Frontal cortex (tissue), 4 donors: ENCODE data around the gene ITGAX. TPM values are rescaled to one million over a fixed set of nuclear protein-coding genes. Genes with fewer than 3 reads are reported as not detected.
A peak's percentile ranks its signal among the peaks of the same experiment; 100 is the strongest.
"Not testable (repeated sequence)": the region's sequence is repeated elsewhere in the genome, so short reads cannot be mapped to it uniquely, and the experiment has no call there.

Experiments used
- DNase-seq, 2 donors: peaks; one replicate each; pipeline ENCODE4 v3.0.0; 2012; ENCODE audit warnings: low spot score in 2 of 2
- FAIRE-seq: peaks from 2 replicates; lab custom pipeline; 2012; peaks lifted over from hg19 to GRCh38; lab: Jason Lieb, UNC
- total RNA-seq: library from RNA; depleted of rRNA; stranded (reverse); fragments of >200 nt; gene quantifications from one replicate; pipeline ENCODE4 v1.2.3, GENCODE V29; 2014
- donor health status: control.
- donor health status: control.
- donor health status: control.

The ITGAX gene
- total RNA-seq, 1 donor from 2014 or later: 0.41 TPM

DNA sequence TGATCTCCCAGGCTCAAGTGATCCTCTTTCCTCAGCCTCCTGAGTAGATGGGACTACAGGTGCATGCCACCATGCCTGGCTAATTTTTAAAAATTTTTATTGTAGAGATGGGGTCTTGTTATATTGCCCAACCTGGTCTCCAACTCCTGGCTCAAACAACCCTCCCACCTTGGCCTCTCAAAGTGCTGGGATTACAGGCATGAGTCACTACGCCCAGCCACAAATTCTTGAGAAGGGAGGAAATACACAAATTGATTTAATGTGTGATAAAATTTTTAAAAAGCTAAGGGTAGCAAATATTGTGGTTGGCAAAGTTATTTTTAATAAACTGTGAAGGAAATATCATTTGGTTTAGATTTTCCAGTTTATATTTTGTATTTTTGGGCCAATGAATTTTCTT, 47.7 kb downstream of the ITGAX start:
- DNase-seq (no peak), FAIRE-seq (no peak)

DNA sequence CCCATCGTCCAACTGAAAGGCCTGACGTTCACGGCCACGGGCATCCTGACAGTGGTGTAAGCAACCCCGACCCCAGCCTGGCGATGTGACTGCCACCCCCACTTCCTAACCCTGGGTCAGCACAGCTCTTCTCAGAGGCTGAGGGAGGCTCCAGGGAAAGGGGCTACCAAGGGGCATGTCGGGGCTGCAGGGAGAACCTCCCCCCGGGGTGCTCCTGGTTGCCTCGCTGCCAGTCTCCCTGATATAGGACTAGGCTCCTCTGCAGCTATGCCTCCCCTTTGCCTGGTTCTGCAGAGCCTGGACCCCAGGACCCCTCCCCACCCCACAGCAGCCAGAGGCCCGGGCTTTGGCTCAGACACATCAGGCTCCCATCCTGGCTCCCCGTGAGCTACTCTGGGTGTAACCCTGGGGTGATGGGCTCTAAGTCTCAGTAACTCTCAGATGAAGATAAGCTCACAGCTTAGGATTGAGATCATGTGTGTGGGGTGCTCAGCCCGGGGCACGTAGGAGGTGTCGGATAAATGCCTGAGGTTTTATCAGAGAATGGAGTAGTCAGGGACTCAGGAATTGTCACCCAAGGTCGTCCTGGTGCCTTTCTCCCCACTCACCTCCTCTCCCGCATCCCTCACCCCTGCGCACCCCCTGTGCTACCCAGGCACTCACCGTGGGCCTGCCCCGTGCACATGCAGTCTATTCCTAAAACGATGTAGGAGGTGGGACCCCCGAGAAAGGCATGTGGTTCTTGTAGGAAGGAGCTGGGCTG, 48.8 kb downstream of the ITGAX start:
- DNase-seq (no peak), FAIRE-seq (no peak)

DNA sequence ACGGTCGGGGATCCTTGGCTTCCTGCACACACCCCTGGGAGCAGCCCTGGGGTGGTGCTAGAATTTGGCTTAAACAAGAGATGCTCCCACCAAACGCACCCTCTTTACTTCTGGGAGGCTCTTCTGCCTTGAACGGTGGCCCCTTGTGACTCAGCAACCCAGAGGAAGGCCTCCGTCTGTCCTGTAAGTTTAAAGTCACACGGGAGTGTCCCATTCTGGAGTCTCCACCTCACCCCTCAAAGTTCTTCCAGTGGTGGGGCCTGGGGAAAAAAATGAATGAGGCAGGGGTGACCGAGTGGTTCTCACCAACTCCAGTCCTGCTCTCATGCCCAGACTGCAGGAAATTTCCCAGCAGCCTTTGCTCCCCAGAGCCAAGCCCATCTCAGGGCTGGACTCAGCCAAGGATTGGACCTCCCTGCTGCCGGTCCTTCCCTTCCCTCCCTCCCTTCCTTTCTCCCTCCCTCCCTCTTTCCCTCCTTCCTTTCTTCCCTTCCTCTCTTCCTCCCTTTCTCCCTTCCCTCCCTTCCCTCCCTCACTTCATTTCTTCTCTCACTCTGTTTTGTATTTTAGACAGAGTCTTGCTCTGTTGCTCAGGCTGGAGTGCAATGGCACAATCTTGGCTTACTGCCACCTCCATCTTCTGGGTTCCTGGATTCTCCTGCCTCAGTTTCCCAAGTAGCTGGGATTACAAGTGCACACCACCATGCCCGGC, 49.5 kb downstream of the ITGAX start:
- FAIRE-seq (no peak), DNase-seq (no peak)

DNA sequence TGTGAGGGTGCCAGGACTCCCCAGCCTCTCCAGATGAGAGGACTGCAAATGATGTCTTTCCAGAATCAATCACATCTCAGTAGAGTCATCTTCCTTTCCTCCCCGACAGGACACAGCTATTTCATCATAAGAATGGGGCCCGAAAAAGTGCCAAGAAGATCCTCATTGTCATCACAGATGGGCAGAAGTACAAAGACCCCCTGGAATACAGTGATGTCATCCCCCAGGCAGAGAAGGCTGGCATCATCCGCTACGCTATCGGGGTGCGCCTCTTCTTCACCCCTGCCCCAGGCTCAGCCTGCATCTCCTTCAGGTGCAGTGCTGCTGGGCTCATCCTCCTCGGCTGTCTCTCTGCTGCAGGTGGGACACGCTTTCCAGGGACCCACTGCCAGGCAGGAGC, 52.4 kb downstream of the ITGAX start:
- DNase-seq (no peak), FAIRE-seq (no peak)

DNA sequence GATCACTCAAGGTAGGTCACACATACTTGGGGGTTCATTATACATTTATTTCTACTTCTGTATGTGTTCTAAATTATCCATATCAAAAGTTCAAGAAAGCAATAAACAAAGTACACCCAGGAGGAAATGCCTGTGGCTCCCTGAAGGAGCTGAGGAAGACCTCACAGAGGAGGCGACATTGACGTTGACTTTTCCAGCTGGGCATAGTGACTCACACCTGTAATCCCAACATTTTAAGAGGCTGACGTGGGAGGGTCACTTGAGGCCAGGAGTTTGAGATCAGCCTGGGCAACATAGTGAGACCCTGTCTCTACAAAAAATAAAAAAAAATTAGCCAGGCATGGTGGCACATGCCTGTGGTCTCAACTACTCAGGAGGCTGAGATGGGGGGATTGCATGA, 54.5 kb downstream of the ITGAX start:
- DNase-seq: no peak
- no peak for FAIRE-seq

DNA sequence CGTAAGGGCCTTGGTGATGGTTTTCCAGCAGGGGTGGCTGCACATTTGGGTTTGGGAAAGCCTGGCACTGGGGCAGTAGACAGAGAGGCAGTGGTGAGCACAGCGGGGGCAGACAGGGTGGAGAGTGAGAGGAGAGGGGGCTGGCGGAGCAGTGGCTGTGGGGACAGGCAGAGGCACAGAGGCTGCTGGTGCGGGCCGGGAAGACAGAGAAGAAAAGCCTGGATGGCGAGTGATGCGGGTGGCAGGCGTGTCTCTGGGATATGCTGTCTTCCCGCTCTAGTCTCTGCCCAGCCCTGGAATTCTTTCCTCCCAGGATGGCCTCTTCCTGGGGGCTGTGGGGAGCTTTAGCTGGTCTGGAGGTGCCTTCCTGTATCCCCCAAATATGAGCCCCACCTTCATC, 55.1 kb downstream of the ITGAX start:
- no peak for DNase-seq

DNA sequence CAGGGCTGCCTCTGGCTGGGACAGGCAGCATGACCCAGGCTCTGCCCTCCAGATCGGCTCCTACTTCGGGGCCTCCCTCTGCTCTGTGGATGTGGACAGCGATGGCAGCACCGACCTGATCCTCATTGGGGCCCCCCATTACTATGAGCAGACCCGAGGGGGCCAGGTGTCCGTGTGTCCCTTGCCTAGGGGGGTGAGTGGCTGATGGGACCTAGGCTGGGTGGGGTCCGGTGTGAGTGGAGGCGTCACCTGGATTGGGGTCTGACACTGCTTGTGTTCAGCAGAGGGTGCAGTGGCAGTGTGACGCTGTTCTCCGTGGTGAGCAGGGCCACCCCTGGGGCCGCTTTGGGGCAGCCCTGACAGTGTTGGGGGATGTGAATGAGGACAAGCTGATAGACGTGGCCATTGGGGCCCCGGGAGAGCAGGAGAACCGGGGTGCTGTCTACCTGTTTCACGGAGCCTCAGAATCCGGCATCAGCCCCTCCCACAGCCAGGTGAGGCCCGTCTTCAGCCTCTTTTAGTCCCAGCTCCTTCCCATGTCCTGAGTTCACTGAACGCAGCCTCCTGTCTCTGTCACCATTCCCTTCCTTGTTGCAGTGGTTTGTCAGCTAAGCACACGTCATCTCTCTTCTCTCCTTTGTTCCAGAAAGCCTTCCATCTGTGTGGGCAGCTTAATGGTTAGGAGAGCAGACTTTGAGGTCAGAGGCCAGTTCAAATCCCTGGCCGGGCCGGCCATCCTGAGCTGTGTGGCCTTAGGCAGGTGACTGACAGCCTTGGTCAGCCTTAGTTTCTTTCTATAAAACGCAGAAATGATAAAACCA, 56.3 kb downstream of the ITGAX start:
- no peak for DNase-seq
- no peak for FAIRE-seq

More for the DNA sequence above, 55.1 kb downstream of the ITGAX start:
- no peak for FAIRE-seq

DNA sequence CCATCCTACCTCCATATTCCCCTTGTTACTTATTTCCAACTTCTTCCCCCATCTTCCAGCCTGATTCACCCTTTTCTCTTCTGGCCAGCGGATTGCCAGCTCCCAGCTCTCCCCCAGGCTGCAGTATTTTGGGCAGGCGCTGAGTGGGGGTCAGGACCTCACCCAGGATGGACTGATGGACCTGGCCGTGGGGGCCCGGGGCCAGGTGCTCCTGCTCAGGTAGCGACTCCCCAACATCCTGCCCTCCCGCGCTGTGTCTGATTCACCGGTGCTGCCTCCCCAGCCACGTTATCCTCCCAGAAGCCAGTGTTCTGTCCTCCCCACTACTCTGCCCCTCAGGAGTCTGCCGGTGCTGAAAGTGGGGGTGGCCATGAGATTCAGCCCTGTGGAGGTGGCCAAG, 57.8 kb downstream of the ITGAX start:
- no peak for FAIRE-seq
- no peak for DNase-seq

DNA sequence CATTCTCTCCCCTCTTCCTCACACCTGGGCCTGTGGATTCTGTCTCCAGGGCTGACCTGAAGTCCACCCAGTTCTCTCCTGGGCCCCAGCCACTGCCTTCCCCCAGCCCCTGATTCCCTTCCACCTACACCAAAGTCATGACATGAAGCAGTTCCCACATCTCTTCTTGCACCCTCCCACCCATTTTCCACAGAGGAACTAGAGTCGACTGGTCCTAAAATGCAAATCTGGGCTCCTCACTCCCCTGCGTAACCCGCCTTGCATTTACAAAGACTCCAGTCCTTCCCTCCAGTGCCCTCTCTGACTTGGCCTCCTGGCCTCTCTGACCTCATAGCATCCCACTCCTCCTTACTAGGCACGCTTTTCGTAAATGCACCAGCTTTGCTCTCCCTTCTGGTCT, 58.4 kb downstream of the ITGAX start:
- no peak for FAIRE-seq
- DNase-seq: no peak

DNA sequence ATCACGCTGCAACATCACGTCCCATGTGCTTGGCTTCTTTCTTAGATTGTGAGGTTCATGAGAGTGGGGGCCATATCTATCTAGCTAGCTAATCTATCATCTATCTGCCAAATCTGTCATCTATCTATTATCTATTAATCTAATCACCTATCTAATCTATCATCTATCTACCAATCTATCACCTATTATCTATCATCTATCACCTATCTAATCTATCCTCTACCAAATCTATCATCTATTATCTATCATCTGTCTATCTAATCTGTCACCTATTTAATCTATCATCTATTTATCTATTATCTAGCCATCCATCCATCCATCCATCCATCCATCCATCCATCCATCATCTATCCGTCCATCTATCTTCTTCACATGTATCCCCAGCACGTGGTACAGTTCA, 59.0 kb downstream of the ITGAX start:
- no peak for DNase-seq
- FAIRE-seq: no peak

DNA sequence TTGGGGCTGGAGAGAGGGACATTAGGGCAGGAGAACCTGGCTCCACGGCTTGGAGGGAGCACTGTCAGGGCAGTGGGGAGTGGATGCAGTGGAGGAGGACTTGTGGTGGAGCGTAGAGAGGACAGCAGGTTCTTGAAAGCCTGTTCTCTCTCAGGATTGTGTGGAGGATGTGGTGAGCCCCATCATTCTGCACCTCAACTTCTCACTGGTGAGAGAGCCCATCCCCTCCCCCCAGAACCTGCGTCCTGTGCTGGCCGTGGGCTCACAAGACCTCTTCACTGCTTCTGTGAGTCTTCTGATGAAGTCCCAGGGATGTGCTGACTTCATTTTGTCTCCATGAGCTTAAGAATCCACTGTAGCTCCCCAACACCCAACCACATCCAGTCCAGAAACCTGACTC, 59.7 kb downstream of the ITGAX start:
- DNase-seq (no peak), FAIRE-seq (no peak)

DNA sequence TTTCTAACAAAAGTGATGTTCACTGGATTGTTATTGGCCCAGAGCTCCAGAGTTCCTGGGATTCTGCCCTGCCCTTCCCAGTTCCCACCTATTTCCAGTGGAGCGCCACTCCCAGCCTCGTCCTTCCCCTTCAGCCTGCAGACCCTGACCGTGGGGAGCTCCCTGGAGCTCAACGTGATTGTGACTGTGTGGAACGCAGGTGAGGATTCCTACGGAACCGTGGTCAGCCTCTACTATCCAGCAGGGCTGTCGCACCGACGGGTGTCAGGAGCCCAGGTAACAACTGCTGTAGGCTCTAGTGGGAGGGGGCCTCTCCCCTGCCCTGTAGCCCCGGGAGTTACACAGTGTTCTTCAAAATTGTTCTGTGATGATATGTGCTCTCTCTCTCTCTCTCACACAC, 61.4 kb downstream of the ITGAX start:
- FAIRE-seq (no peak), DNase-seq (no peak)

DNA sequence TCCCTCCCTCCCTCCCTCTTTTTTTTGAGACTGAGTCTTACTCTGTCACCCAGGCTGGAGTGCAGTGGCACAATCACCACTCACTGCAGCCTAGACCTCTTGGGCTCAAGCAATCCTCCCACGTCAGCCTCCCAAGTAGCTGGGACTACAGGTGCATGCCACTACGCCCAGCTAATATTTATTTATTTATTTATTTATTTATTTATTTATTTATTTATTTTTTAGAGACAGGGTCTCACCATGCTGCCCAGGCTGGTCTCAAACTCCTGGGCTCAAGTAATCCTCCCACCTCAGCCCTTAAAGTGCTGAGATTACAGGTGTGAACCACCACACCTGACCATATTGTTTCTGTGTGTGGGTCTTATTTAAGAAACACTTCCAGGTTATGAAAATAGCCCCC, 62.1 kb downstream of the ITGAX start:
- FAIRE-seq: not testable (repeated sequence)

DNA sequence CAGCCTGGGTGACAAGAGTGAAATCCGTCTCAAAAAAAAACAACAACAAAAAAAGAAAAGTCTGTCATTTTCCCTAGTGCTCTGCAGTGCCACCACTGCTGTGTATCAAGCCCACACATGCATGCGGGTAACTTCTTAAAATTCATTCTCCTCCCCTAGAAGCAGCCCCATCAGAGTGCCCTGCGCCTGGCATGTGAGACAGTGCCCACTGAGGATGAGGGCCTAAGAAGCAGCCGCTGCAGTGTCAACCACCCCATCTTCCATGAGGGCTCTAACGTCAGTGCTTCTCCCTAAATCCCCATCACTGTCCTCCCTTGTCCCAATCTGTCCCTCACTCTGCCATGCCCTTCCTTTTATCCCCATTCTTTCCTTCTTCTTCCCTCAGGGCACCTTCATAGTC, 62.9 kb downstream of the ITGAX start:
- FAIRE-seq: no peak

More for the DNA sequence above, 62.1 kb downstream of the ITGAX start:
- not testable (repeated sequence) for DNase-seq

DNA sequence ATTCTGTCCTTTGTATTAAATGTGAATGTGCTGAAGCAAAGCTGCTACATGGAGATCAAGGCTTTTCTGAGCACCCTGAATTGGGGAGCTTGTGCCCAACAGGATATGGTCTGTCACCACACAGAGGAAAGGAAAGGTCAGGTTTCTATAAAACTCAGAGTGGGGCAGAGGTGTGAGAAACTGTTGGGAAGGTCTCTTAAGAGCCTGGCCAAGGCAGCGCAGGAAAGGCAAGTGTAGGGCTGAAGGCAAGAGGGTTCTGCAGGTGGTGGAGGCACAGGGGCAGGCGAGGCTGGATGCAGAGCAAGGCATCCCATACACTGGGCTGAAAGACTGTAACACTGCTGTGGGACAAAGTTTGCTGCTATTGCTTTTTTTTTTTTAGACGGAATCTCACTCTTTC, 65.1 kb downstream of the ITGAX start:
- no peak for FAIRE-seq
- DNase-seq: no peak

More for the DNA sequence above, 62.9 kb downstream of the ITGAX start:
- DNase-seq: no peak

DNA sequence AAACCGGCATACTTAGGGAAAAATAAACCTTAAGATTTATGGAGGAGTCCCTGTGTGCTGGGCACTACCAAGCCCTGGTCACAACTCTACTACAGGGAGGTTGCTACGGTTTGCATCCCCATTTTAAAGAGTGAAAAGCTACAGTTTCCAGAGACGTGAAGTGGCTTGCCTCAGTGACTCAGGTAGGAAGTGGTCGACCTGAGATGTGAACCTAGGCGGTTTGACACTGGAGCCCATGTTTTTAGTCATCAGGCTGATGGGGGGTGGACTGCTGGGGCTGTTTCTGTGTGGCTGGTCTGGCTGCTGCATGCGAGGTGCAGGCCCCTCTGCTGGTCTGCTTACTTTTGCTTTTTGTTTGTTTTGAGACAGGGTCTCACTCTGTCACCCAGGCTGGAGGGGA, 66.6 kb downstream of the ITGAX start:
- FAIRE-seq (no peak), DNase-seq (no peak)

DNA sequence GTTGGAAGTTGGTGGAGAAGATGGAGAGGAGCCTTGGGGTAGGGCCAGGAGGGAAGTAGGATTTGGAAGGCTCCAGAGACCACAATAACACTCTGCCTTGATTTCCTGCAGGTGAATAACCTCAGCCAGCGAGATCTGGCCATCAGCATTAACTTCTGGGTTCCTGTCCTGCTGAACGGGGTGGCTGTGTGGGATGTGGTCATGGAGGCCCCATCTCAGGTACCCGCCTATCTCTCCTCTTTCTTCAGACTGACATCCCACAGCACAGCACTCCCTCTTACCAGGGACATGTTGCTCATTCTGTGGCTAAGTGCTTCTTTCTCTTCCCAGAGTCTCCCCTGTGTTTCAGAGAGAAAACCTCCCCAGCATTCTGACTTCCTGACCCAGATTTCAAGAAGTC, 68.3 kb downstream of the ITGAX start:
- DNase-seq: no peak
- no peak for FAIRE-seq

DNA sequence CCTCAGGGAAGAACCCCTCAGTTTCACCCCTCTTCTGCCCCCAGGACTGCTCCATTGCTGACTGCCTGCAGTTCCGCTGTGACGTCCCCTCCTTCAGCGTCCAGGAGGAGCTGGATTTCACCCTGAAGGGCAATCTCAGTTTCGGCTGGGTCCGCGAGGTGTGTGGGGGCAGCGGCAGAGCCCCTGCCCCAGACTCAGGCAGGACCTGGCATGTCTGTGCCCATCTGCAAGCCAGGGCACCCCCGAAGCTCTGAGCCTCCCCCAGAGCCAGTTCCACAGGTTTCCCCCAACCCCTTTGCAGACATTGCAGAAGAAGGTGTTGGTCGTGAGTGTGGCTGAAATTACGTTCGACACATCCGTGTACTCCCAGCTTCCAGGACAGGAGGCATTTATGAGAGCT, 68.8 kb downstream of the ITGAX start:
- FAIRE-seq (no peak), DNase-seq (no peak)

DNA sequence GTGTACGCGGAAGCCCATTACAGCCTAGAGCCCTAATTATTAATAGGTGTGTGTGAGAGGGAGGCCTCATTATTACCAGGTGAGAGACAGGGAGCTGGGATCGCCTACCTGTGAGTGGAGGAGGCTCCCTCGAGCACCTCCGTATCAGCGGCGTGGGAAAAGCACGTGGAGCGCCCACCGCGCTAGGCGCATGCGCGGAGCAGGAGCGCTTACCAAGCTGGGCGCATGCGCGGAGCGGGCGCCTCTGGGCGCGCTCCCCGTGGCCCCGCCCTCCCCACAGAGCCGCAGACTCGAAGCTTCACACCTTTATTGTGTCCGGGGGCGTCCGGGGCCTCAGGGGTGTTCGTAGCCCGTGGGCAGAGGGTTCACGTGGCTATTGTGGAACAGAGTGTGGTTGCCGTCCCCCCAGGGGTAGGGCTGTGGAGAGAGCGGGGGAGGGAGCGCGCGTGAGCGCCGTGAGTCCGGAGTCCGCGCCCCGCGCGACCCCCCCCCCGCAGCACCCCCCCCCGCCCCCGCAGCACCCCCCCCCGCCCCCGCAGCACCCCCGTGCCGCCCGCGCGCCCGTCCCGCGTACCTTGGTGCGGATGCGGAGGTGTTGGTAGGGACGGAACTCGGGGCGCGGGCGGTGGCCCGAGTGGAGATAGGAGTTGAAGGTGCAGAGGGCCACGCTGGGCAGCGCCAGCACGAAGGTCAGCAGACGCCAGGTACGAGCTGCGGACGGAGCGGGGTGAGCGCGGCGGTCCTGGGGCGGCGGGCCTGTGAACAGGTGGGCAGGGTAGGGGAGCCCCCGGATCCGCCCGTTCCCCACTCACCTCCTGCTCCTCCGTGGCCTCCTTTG, 72.7 kb downstream of the ITGAX start:
- DNase-seq: peak; percentile 84 to 86
- no peak for FAIRE-seq

DNA sequence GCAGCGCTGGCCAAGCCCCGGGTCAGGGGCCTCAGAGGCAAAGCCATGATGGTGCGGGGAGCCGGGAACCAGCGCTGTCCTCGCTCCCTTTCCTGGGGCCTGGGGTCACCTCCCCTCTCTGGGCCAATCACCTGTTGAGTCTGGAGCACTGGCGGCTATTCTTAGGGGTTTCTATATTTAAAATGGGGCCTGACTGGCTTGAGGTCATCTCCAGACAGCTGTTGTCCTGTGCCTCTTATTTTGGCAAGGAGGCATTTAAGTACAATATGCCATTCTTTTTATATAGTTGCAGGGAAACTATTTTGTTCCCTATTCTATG, 73.3 kb downstream of the ITGAX start, which contains the start of gene COX6A2:
Gene COX6A2, minus strand, starts transcription at position 82 of the 319 bp plus-strand sequence. Its CDS starts 35 bp downstream, at position 47.
- FAIRE-seq (no peak), DNase-seq (no peak)
